ENCODE data around the gene CORO1C.
"Not testable (repeated sequence)": the region's sequence is repeated elsewhere in the genome, so short reads cannot be mapped to it uniquely, and the experiment has no call there.

The CORO1C gene

DNA sequence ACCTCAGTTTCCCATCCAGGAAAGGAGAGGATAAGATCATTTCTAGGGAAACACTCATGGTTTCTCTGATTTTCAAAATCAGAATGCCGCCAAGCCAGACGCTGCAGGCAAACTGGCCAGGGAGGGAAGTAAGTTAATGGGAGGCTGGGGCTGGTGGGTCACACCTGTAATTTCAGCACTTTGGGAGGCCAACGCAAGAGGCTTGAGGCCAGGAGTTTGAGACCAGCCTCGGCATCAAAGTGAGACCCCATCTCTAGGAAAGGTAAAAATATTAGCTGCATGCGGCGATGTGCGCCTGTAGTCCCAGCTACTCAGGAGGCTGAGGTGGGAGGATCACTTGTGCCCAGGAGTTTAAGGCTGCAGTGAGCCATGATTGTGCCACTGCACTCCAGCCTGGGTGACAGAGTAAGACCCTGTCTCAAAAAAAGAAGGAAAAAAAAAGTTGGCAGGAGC is 98.2 kb downstream of the CORO1C start:
- DNase-seq = no peak

DNA sequence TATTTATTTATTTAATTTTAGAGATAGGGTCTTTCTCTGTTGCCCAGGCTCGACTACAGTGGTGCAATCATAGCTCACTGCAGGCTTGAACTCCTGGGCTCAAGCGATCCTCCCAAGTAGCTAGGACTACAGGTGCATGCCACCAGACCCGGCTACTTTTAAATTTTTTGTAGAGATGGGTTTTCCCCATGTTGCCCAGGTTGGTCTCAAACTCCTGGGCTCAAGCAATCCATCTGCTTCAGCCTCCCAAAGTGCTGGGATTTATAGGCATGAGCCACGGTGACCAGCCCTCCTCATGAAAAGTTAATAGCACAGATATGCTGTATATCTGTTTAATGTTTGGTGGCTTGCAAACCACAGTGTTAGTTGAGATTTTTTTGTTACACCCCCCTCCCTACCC is 100.1 kb downstream of the CORO1C start:
- not testable (repeated sequence) for DNase-seq

DNA sequence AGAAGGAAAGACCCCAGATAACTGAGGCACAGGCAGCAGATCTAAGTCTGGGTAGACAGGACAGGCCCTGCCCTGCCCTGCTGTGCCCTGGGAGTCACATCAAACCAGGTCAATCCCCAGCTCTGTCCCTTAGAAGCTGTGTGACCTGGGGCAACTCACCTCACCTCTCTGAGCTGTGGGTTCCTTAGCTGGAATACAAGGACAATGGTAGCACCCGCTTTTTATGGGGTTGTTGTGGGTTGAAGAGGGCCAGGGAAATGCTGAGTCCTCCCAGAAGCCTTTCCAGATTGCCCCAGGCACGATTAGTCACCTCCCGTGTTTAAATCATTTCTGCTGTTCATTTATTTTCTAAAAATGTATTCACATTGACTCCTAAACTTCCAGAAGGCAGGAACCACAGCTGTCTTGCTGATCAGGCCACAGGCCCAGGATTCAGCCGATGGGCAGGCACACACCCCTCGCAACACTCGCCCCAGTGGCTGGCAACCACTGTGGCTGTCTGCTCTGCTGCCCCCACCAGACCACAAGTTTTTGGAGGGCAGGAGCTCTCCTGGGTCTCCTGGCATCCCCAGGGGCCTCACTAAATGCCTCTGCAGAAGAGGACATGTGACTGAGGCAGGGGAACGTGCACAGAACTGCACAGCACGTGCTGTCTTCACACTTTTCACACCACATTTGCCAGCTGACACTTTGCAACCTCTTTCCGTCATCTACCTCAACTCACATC is 100.7 kb downstream of the CORO1C start:
- peak; percentile 36 for DNase-seq

DNA sequence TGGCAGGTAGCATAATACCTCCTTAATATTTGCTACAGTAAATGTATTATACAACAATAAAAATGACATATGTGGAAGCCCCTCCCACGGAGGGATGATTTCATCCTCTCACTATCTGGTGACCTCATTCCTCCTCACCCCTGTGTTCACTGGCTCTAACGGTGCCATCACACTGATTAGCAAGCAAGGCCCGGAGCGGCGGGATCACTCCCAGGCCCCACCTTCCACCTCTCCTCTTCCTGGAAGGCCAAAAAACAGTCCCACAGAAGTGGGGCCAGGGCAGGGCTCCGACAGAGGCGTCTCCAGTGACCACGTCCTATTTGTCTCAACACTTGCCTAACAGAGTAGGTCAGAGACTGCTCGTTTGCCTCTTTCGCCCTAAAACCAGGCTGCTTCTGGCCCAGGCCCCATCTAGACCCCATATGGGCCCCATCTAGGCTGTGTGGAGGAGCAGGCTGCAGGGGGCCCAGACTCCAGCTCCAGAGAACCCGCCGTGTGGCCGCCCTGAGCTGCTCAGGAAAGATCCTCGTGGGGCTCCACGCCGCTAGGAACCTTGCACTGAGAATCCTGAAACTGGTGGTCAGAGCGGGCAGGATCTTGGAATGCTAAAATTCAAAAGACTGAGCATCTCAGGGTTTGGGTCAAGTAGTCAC is 101.4 kb downstream of the CORO1C start:
- DNase-seq = peak; percentile 75

DNA sequence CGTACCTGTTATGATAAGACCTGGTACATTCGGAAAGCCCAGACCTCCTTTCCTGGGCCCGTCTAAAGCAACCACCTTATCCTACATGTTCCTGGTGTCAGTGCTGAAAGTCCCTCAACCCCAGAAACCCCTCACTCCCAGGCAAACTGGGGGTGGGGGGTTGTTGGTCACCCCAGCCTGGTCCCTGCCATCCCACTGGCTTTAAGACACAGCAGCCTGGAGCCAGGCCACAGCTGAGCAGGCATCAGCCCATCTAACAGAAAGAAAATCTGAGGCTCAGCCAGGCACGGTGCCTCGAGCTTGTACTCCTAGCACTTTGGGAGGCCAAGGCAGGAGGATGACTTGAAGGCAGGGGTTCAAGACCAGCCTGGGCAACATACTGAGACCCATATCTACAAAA is 102.2 kb downstream of the CORO1C start:
- no peak for DNase-seq

DNA sequence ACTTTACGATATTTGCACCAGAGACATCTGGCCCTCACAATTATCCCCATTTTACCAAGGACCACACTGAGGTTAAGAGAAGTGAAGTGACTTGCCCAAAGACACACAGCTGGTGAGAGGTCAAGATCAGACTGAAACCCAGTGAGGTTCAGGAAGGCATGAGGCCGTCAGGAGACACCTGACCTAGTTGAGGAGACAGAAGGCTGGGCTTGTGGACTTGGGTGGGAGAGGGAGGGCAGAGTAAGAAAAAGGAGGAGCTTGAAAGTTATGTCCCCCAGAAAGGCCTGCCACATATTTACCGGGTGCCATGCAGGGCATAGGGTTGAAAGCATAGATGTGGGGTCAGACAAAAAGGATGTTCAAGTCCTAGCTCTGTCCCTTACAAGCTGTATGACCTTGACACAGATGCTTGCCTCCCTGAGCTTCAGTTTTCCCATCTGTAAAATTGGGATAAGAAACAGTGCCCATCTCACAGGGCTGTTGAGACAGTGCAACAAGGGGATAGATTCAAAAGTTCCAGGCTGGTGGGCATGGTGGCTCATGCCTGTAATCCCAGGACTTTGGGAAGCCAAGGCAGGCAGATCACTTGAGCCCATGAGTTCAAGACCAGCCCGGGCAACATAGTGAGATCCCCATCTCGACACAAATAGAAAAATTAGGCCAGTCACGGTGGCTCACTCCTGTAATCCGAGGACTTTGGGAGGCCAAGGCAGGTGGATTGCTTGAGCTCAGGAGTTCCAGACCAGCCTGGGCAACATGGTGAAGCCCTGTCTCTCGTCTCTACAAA is 104.0 kb downstream of the CORO1C start:
- no peak for DNase-seq

DNA sequence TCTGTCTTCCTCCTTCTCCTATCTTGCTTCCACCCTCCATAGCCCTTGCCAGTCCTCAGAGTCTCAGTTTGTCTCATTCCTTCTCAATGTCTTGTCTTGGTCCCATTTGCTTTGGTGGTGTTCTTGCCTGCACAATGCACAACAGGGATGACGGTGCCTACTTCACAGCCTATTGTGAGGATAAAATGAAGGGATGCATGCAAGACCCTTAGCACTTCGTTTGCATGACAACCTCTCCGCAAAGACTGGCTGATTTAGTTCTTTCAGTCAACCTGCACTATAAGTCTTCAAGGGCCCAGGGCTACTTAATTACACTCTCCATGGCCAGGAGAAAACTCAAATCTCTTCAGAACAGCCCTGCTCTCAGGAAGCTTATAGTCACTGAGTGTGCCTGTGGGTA is 106.1 kb downstream of the CORO1C start:
- no peak for DNase-seq

DNA sequence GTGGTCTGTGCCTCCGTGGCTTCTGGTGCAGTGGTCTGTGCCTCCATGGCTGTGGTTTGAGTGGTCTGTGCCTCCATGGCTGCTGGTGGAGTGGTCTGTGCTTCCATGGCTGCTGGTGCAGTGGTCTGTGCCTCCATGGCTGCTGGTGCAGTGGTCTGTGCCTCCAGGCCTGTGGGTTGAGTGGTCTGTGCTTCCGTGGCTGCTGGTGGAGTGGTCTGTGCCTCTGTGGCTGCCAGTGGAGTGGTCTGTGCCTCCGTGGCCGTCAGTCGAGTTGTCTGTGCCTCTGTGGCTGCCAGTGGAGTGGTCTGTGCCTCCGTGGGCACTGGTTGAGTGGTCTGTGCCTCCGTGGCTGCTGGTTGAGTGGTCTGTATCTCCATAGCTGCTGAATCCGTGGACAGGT is 107.7 kb downstream of the CORO1C start:
- no peak for DNase-seq

DNA sequence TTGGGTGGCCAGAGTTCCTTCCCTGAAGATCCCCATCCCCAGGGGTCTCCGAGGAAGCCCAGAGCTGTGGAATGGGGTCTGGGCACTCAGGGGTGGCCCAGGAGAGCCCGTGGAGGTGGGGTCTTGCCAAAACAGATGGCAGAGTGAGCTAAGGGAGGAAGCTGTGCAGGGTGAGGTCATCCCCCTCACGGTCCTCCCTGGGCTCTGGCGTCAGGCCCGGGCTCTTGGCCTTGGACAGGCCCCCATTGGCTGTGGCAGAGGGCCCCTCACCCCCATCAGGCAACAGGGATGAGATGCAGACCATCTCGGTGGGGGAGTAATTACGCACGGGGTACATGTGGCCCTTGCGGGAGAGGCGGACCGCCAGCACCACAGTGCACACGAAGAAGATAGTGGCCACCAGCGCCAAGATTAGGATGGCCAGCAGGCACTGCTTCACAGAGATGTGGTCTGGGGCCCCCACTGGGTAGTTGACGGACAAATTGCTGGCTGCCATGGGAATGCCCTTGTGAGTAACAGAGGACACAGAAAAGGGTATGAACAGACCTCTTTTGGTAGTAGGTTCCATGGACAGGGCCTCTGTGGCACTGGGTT is 108.3 kb downstream of the CORO1C start:
- DNase-seq = no peak

DNA sequence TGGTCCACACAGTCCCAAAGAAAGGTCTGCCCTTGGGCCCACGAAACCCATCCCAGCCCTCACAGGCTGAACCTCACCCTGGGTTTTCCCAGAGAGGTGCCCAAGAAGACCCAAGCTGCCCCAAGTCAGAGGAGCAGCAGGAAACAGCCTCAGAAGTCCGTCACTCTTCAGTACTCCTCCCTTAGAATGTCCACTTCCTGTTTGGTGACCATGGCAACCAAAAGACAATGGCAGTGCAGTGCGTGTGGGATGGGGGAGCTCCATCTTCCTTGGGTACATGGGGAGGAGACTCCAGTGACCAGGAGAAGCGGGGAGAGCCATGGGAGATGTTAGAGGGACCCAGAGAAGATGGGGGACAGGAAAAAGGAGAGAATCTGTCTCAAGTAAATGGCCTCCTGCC is 108.9 kb downstream of the CORO1C start:
- peak; percentile 75 for DNase-seq

DNA sequence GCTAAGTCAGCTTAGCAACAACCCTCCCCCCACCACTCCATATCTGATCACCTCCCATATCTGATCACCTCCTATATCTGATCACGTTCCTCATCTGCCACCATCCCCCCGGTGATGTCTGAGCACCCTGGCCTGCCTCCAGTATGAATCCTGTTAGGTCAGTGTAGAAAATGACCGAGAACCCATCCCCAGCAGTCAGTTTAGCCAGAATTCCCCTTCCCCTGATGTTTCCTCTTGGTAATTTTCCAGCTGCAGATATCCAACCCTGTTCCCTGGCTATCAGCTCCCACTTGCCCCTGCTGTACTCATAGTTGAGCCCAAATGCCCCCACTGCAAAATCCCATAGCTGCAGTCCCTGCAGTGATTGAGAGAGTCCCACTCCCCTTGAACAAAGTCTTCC is 110.2 kb downstream of the CORO1C start:
- no peak for DNase-seq

DNA sequence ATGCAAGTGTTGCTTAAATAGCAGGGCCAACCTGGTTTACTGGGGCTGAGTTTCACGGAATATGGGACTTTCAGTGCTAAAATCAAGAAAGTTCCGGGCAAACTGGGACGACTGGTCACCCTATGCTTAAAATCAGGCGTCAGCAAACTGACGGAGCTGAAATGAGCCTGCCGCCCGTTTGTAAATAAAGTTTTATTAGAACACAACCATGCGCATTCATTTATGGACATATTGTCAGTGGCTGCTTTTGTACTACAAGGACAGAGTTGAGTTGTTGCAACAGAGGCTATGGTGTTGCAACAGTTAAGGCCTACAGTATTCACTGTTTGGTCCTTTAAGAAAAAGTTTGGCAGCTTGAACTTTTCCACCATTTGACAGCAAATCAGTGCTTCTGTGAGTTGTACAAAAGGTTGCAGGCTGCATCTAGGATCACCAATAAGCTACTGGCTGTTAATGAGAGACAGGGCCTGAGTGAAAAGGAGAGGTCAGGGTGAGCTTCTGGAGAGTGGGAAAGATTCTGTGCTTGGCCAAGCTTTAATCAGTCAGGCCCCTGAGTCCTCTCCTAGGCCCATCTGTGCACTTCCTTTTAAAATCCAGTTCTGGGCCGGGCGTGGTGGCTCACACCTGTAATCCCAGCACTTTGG is 111.0 kb downstream of the CORO1C start:
- DNase-seq = no peak

DNA sequence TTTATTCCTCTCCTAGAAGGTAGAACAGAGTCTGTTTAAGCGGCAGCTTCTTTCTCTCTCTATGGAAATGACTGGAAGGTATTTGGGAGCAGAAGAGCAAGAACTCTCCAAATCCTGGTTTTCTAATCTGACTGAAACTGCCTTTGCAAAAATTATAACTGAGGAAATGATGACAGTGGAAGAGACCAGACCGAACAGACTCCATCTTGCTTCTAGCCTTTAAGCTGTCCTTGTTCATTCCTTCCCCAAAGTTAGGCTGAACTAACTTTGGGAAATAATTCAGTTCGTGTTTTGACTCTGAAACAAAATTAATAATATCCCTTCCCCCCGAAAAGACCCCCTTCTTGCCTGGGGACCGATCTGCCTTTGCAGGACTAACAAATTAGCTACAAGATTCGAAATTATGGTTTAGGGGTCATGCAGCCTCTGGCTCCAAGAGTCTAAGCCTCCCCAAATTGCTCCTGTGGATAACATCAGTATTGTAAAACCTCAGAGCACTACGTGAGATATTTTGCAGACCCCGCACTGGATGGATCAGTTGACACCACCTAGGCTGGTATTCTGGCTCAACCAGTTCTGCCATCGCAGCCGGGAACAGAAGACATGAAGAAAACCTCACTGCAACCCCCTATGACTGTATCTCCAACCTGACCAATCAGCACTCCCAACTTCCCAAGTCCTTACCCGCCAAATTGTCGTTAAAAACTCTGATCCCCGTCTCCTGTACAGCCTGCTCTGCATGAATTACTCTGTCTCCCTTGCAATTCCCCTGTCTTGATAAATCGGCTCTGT is 111.8 kb downstream of the CORO1C start:
- no peak for DNase-seq

DNA sequence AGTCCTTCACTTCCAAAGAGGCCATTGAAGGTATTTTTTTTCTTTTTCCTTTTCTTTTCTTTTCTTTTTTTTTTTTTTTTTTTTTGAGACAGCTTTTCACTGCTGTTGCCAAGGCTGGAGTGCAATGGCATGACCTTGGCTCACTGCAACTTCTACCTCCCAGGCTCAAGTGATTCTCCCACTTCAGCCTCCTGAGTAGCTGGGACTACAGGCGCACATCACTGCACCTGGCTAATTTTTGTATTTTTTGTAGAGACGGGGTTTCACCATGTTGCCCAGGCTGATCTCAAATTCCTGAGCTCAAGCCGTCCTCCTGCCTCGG is 112.4 kb downstream of the CORO1C start:
- DNase-seq = not testable (repeated sequence)

DNA sequence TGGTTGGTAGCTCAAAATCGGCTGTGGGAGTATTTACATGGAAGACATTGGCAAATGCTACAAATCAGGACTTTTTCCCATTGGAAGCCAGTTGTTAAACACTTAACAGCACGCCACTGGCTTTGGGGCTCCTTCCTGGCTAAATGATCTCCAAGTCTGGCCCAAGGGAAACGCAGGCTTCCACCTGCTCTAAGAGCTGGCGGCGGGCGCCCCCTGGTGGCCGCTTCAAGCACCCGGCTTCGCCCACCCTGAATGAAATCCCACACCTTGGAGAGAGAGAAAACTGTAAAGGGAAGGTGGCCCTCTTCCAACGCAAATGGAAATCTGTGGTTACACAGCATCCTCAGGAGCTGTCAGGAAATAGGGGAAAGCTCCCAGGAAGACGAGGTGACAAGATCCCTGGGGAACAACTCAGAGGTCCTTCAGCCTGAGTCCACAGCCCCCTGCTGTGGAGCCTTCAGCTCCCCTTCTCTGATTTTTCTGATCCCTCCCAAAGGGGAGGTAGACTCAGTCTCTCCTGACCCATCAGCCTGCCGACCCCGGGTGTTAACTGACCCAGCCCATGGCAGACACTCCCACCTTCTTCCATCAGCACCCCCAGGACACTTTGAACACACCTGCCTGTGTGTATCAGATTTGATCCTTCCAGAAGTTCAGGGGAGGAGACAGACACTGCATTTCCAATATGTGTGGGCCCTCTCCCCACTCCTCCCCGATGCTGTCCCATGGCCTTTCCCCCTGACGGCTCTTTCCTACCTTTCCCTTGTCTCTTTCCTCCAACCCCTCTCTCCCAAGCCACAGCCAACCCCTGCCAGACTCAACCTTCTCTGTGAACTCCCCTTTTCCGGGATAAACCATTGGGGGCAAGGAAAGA is 113.0 kb downstream of the CORO1C start:
- DNase-seq = peak; percentile 70

DNA sequence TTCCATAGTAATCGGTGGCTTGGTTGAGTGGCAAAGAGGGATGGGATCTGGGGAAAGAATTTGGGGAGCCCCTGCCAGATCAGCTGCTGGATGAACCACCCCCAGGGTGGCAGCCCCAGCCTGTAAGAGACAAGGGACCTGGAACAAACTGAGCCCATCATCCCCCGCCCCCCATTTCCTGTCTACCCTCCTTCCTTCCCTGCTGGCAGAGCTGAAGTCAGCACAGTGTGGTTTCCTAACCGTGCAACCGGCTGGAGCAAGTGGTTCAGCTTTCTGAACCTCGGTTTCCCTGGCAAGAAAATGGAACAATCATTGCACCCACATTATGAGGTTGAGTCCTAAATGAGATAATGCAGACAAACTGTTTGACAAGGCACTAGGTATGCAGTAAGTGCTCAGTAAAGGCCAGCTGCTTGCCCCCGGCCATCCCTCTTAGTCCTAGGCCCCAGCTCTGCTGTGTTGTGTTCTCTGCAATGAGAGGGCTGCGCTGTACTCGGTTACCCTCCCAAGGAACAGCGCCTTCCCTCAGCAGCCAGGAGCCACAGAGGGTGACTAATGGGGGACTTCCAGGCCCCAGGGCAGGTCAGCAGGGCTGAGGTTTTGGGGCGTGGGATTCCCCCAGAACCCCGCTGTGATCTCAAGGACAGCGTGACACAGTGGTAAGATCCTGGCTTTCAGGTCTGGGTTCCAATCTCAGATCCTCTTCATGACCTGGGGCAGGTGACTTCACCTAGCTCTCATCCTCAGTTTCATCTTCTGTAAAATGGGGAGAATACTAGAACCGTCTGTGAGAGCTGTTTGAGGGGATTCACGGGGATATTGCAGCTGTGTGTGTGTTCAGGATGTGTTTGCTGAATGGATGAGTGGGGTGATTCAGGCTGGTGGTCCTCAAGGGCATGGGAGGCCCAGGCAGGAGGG is 114.1 kb downstream of the CORO1C start:
- DNase-seq = peak; percentile 82

DNA sequence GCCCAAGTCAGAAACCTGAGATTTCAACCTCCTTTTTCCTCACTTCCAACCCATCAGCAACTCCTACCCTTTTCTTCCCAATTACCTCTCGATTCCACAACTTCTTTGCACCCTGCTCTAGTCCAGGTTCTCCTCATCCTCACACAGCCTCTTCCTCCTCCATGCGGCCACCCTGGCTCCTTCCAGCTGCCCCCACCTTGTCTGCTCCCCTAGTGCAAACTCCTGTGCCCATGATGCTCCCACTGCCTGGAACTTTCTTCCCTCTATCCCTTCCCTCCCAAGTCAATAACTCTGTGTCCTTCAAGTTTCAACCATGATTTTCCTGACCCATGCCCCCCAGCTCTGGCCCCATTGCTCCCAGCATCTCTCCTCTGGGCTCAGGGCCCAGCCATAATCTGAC is 115.0 kb downstream of the CORO1C start:
- no peak for DNase-seq

DNA sequence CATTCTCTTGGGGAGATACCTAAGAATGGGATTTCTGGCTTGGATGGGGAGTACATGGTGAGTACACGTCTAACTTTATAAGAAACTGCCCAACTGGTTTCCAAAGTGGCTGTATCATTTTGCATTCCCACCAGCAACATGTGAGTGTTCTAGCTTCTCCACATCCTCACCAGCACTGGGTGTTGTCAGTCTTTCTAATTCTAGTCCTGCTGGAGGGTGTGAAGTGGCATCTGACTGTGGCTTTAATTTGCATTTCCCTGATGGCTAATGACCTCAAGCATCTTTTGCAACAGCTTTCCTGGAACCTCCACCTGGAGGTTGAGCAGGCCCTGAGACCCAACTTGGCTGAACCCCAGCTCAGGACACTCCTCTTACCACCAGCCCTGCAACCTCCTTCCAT is 115.4 kb downstream of the CORO1C start:
- DNase-seq = no peak

DNA sequence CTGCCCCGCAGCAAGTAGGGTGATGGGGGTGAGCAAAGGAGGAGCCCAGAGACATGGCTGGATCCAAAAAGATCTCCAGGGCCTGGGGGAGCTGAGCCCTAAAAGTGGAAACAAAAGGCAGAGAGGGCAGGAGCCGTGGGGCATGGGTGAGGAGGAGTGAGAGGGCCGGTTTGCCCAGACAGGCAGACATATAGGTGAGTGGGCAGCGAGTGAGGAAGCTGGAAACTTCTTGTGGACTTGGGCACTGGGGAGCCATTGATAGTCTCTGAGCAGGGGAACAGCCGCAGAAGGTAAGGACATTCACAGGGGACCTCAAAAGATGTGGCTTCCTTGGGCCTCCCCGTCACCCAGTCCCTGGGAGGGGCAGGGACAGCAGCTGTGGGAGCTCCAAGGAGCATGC is 116.7 kb downstream of the CORO1C start:
- DNase-seq = no peak

DNA sequence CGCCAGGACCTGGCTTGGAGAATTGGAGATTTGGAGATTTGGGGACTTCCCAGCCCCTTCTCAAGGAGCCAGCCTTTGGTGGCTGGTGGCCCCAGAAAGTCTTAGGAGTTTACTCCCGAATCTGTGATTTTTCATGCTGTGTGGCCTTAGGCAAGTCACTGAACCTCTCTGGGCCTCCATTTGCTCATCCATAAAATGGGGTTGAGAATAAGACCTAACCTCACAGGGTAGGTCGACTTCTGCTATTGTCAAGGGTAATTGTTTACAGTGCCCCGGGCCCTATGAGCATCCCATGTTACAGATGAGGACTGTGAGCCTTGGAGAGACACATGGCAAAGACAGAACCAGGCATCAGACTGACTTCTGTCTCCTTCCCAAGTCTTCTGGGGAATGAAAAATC is 117.3 kb downstream of the CORO1C start:
- DNase-seq = no peak
